Thyroid gland (tissue), 4 donors: ENCODE measurements around the gene RPS19BP1. TPM values are rescaled to one million over a fixed set of nuclear protein-coding genes. Genes with fewer than 3 reads are reported as not detected.

Source experiments
- DNase-seq, 2 donors: peaks; one replicate each; pipeline ENCODE4 v3.0.0-alpha.2; 2019
- H3K27ac ChIP-seq, 3 donors: fragments of 200-600 bp; sonication (generic); 1 replicate in 2 of 3; 2 replicates in 1 of 3; pipeline ENCODE4 v1.5.1; 2016 to 2019; ENCODE audit warnings: mild to moderate bottlenecking in 1 of 3, moderate library complexity in 1 of 3
- H3K27me3 ChIP-seq: fragments of 200-600 bp; sonication (generic); one replicate; pipeline ENCODE4 v1.5.1; 2019
- H3K36me3 ChIP-seq, 2 donors: fragments of 200-600 bp; sonication (generic); one replicate each; pipeline ENCODE4 v1.5.1; 2016 to 2019
- H3K4me1 ChIP-seq, 2 donors: fragments of 200-600 bp; sonication (generic); one replicate each; pipeline ENCODE4 v1.5.1; 2017 to 2019
- H3K4me3 ChIP-seq, 3 donors: fragments of 200-600 bp; sonication (generic); replicated peaks in 1 of 3; 1 replicate in 2 of 3; 2 replicates in 1 of 3; pipeline ENCODE4 v1.5.1; 2016; ENCODE audit warnings: mild to moderate bottlenecking in 1 of 3
- H3K9me3 ChIP-seq: fragments of 200-600 bp; sonication (generic); one replicate; pipeline ENCODE4 v1.5.1; 2017
- CTCF ChIP-seq, 6 experiments: fragments of 200-600 bp in 3 of 6; fragments of 450-650 bp in 3 of 6; sonication (generic) in 3 of 6; IDR thresholded peaks; one replicate each; pipeline ENCODE4 v1.5.1; 2016 to 2019; ENCODE audit warnings: antibody characterized with exemption in 6 of 6, mild to moderate bottlenecking in 2 of 6, inconsistent platforms in 1 of 6, moderate library complexity in 1 of 6
- POLR2A ChIP-seq, 2 donors: fragments of 450-650 bp; IDR thresholded peaks; one replicate each; pipeline ENCODE4 v1.6.1; 2017; ENCODE audit warnings: antibody characterized with exemption in 2 of 2, mild to moderate bottlenecking in 2 of 2, moderate library complexity in 1 of 2
- WGBS, 2 donors: methylation state at CpG; one replicate each; pipeline ENCODE4 v1.1.5; 2017; 5-methylcytosine and 5-hydroxymethylcytosine counted together
- intact Hi-C: fragments of 100-400 bp; cut with DNase I; formaldehyde crosslinking; loops from one replicate; pipeline ENCODE4 v1.15.1; 2023
- total RNA-seq, 4 donors: library from RNA; depleted of rRNA; stranded (reverse); fragments of >200 nt; gene quantifications; one replicate each; pipeline ENCODE4 v1.2.3, GENCODE V29; 2016

RPS19BP1 gene
- total RNA-seq, 4 donors from 2014 or later, result 120 to 243 (median 171) TPM

- no peak overlapping the region for H3K27ac ChIP-seq
These were observed 42.3 kb downstream of the RPS19BP1 start for GRCh38 chr22:39490135-39490798.

DNA sequence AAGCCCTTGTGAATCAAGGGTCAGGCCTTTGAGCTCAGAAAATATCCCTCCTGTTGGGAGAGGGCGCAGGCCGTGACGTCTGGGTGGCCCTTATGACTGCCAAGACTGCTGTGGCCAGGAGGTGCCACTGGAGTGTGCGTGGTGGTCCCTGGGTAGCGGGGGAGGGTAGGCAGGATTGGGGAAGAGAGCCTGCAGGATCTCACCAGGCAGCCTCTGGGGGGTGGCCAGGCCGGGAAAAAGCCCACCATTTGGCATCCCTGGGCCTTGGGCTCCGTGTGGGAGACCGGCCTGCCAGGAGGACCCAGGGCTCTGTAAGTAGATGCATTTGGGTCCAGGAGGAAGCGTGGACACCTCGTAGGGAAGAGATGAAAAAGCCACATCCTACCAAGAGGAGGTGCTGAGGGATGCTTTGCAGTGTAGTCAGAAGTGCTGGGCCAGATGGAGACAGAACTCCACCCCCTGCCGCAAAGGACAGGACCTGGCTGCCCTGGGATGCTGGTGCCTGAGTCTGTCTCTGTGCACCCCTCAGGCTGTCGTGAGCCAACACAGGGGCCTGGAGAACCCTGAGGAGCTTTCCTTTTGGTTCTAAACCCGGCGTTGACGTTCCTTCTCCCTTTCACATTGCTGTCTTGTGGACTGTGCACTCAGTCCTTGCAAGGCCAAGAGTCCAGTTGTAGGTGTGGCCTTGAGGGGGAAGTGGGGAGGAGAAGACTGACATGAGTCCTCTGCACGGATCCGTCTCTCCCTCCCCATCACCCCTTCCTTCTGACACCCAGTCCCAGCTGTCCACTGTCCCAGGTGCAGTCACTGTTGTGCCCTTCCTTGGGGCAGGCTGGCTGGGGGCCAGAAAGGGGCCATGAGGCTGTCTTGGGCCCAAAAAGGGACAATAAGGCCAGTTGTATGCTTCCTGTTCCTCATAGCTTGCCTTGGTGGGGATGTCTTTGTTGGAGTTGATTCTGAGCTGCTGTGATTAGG is 43.2 kb downstream of the RPS19BP1 start:
- H3K36me3 ChIP-seq, result no peaks in the 10 kb centered on the region
- WGBS, 2 donors, result 84 to 89% methylated on average over 14 to 17 of the region's 17 CpGs
- no peak overlapping the region for H3K27ac ChIP-seq
- no peaks in the 10 kb centered on the region for H3K27me3 ChIP-seq
- no peaks in the 10 kb centered on the region for H3K9me3 ChIP-seq
- TF ChIP-seq CTCF (IDR thresholded peaks at IDR 0.05) (no peak), POLR2A (IDR thresholded peaks at IDR 0.05) (no peak)
- H3K4me3 ChIP-seq, result no peak overlapping the region
- intact Hi-C loops, result loop anchor here (5.0 kb wide), 1 partner anchor 38 kb away; no protein-coding TSS in a partner anchor
- no peak for DNase-seq
- no peaks in the 10 kb centered on the region for H3K4me1 ChIP-seq

More at GRCh38 chr22:39490135-39490798, 42.3 kb downstream of the RPS19BP1 start:
- Histone ChIP-seq H3K4me3 (no peak overlapping the region), H3K27me3 (no peaks in the 10 kb centered on the region), H3K9me3 (no peaks in the 10 kb centered on the region), H3K4me1 (no peaks in the 10 kb centered on the region), H3K36me3 (no peaks in the 10 kb centered on the region)
- 37 to 41% methylated on average over 8 to 13 of the region's 13 CpGs for WGBS, 2 donors
- DNase-seq, result peak; percentile 81 to 85
- TF ChIP-seq POLR2A (IDR thresholded peaks at IDR 0.05) (no peak), CTCF (IDR thresholded peaks at IDR 0.05) (no peak)
- intact Hi-C loops, result loop anchor here (5.0 kb wide), 1 partner anchor 37 kb away; no protein-coding TSS in a partner anchor

DNA sequence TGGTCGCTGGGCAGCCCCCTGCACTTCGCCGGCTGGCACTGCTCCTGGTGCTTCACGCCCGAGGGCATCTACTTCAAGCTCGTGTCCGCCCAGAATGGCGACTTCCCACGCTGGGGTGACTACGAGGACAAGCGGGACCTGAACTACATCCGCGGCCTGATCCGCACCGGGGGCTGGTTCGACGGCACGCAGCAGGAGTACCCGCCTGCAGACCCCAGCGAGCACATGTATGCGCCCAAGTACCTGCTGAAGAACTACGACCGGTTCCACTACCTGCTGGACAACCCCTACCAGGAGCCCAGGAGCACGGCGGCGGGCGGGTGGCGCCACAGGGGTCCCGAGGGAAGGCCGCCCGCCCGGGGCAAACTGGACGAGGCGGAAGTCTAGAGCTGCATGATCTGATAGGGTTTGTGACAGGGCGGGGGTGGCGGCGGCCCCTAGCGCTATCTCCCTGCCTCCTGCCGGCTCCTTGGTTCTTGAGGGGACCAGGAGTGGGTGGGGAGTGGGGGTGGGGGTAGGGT is 43.9 kb downstream of the RPS19BP1 start:
- DNase-seq, result no peak
- H3K9me3 ChIP-seq, result no peaks in the 10 kb centered on the region
- H3K36me3 ChIP-seq, result no peaks in the 10 kb centered on the region
- intact Hi-C loops, result no loop called here
- TF ChIP-seq CTCF (IDR thresholded peaks at IDR 0.05) (no peak), POLR2A (IDR thresholded peaks at IDR 0.05) (no peak)
- no peaks in the 10 kb centered on the region for H3K27me3 ChIP-seq
- WGBS, 2 donors, result 91 to 95% methylated on average over 19 to 23 of the region's 39 CpGs
- H3K4me3 ChIP-seq, result no peak overlapping the region
- H3K27ac ChIP-seq, result no peak overlapping the region
- H3K4me1 ChIP-seq, result no peaks in the 10 kb centered on the region

DNA sequence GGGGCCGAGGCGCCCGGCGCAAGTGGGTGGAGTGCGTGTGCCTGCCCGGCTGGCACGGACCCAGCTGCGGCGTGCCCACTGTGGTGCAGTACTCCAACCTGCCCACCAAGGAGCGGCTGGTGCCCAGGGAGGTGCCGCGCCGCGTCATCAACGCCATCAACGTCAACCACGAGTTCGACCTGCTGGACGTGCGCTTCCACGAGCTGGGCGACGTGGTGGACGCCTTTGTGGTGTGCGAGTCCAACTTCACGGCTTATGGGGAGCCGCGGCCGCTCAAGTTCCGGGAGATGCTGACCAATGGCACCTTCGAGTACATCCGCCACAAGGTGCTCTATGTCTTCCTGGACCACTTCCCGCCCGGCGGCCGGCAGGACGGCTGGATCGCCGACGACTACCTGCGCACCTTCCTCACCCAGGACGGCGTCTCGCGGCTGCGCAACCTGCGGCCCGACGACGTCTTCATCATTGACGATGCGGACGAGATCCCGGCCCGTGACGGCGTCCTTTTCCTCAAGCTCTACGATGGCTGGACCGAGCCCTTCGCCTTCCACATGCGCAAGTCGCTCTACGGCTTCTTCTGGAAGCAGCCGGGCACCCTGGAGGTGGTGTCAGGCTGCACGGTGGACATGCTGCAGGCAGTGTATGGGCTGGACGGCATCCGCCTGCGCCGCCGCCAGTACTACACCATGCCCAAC is 44.6 kb downstream of the RPS19BP1 start:
- 96% methylated on average over 43 to 62 of the region's 70 CpGs for WGBS, 2 donors
- Histone ChIP-seq H3K9me3 (no peaks in the 10 kb centered on the region), H3K27ac (no peak overlapping the region), H3K4me1 (no peaks in the 10 kb centered on the region), H3K27me3 (no peaks in the 10 kb centered on the region), H3K4me3 (no peak overlapping the region), H3K36me3 (no peaks in the 10 kb centered on the region)
- no peak for TF ChIP-seq POLR2A (IDR thresholded peaks at IDR 0.05)
- no peak for TF ChIP-seq CTCF (IDR thresholded peaks at IDR 0.05)
- intact Hi-C loops, result no loop called here
- no peak for DNase-seq
